ENCODE data around the gene SOX13.

DNA sequence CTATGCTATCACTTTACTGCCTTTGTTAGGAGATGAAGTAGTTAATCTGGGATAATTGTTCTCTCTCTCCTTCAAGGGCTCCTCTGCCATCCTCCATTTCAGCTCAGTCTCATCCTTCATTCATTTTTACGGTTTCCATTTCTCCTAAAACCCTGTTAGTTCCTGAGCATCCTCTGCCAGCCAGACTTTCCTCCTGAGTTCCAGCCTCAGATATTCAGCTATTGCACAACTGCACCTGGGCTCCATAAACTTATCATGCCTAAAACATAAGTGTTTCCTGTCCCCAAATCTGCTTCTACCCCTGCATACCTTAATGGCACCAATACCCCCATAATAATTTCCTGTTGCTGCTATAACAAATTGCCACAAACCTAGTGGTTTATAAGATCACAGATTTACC, 39.6 kb upstream of the SOX13 start:
- TF ChIP-seq FOSL1 (IDR thresholded peaks at IDR 0.05; ENCODE audit: low read depth) (no peak), CEBPB (IDR thresholded peaks at IDR 0.05; ENCODE audit: low read depth) (no peak), POLR2A (IDR thresholded peaks at IDR 0.05; ENCODE audit: borderline replicate concordance, extremely low read depth, insufficient read depth, insufficient read length) (no peak), POLR2AphosphoS5 (IDR thresholded peaks at IDR 0.05; ENCODE audit: low read depth, low read length) (no peak), YY1 (IDR thresholded peaks at IDR 0.05; ENCODE audit: extremely low read depth, insufficient replicate concordance, low read depth, low read length) (no peak), ELF1 (IDR thresholded peaks at IDR 0.05; ENCODE audit: borderline replicate concordance, low read depth) (no peak), REST (IDR thresholded peaks at IDR 0.05; ENCODE audit: low read depth) (no peak), EZH2 (IDR thresholded peaks at IDR 0.05) (no peak), EZH2phosphoT487 (IDR thresholded peaks at IDR 0.05; ENCODE audit: borderline replicate concordance) (no peak), EGR1 (IDR thresholded peaks at IDR 0.05; ENCODE audit: low read depth) (no peak), JUND (IDR thresholded peaks at IDR 0.05) (no peak)
- TF ChIP-seq, protein P1, sequence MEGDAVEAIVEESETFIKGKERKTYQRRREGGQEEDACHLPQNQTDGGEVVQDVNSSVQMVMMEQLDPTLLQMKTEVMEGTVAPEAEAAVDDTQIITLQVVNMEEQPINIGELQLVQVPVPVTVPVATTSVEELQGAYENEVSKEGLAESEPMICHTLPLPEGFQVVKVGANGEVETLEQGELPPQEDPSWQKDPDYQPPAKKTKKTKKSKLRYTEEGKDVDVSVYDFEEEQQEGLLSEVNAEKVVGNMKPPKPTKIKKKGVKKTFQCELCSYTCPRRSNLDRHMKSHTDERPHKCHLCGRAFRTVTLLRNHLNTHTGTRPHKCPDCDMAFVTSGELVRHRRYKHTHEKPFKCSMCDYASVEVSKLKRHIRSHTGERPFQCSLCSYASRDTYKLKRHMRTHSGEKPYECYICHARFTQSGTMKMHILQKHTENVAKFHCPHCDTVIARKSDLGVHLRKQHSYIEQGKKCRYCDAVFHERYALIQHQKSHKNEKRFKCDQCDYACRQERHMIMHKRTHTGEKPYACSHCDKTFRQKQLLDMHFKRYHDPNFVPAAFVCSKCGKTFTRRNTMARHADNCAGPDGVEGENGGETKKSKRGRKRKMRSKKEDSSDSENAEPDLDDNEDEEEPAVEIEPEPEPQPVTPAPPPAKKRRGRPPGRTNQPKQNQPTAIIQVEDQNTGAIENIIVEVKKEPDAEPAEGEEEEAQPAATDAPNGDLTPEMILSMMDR (IDR thresholded peaks at IDR 0.05 in 2 of 3, conservative IDR thresholded peaks at IDR 0.05 in 1 of 3; ENCODE audit: borderline replicate concordance in 1 of 3, insufficient read depth in 1 of 3, low read depth in 2 of 3, low read length in 2 of 3): no peak
